GM12878 (cell line): ENCODE results near the gene CHST8. TPM values are rescaled to one million over a fixed set of nuclear protein-coding genes. Genes with fewer than 3 reads are reported as not detected.

Experiments used
- ATAC-seq: fragments of 200-7000 bp; cut with Tn5 transposase; 3 replicates; pipeline ENCODE4 v1.9.1; 2020; ENCODE audit warnings: mild to moderate bottlenecking, moderate library complexity
- BruUV-seq: library from RNA; stranded (reverse); fragments of 400-500 nt; replicated peaks from 2 replicates; lab custom pipeline; 2021; lab: Mats Ljungman, UMichigan
- CTCF ChIA-PET: fragments of 300-600 bp; sonication (Branson Sonifier 250); formaldehyde crosslinking; extraction: SDS; loops from one replicate; lab custom pipeline; 2021; ENCODE audit warnings: inconsistent platforms; lab: Yijun Ruan, JAX
- POLR2A ChIA-PET: fragments of 350-600 bp; formaldehyde crosslinking; extraction: SDS; loops from one replicate; lab custom pipeline; 2021; ENCODE audit warnings: inconsistent platforms; lab: Charles Lee
- RAD21 ChIA-PET: fragments of 300-600 bp; sonication (Branson Sonifier 250); formaldehyde crosslinking; loops from one replicate; lab custom pipeline; 2023; ENCODE audit warnings: antibody characterized with exemption; ENCODE audit not compliant: unreplicated experiment; lab: Charles Lee
- SMC1A ChIA-PET: fragments of 300-600 bp; sonication (Branson Sonifier 250); formaldehyde crosslinking; loops from one replicate; lab custom pipeline; 2023; ENCODE audit not compliant: unreplicated experiment, uncharacterized antibody; lab: Charles Lee
- DNase-seq: peaks from one replicate; pipeline ENCODE4 v3.0.0-alpha.2; 2011; ENCODE audit warnings: low read depth, low spot score
- FAIRE-seq: peaks from 3 replicates; lab custom pipeline; 2011; peaks lifted over from hg19 to GRCh38; lab: Jason Lieb, UNC
- H2AFZ ChIP-seq: 2 replicates; pipeline ENCODE4 v1.6.0; 2011; ENCODE audit warnings: low read depth, low read length, control low read depth; ENCODE audit not compliant: control insufficient read depth
- H3K27ac ChIP-seq: 2 replicates; pipeline ENCODE4 v1.5.1; 2011; ENCODE audit warnings: control low read depth; ENCODE audit not compliant: control insufficient read depth, insufficient read depth
- H3K27me3 ChIP-seq, 2 experiments: replicated peaks in 1 of 2; 2 replicates each; pipeline versions ENCODE4 v1.6.0 to v1.6.1; 2011; ENCODE audit warnings: low read length in 1 of 2; ENCODE audit not compliant: control insufficient read depth in 2 of 2, insufficient read depth in 2 of 2
- H3K36me3 ChIP-seq, 2 experiments: 2 replicates each; pipeline ENCODE4 v1.5.1; 2011; ENCODE audit warnings: low read length in 1 of 2; ENCODE audit not compliant: control insufficient read depth in 2 of 2, insufficient read depth in 2 of 2
- H3K4me1 ChIP-seq: 2 replicates; pipeline ENCODE4 v1.6.1; 2011; ENCODE audit warnings: mild to moderate bottlenecking, low read length, moderate library complexity, mixed read lengths; ENCODE audit not compliant: control insufficient read depth, insufficient read depth
- H3K4me2 ChIP-seq: 2 replicates; pipeline ENCODE4 v1.6.0; 2011; ENCODE audit warnings: control low read depth; ENCODE audit not compliant: control insufficient read depth, insufficient read depth
- H3K4me3 ChIP-seq: fragments of 200-600 bp; sonication (generic); 2 replicates; pipeline ENCODE4 v1.5.1; 2016
- H3K79me2 ChIP-seq: 2 replicates; pipeline ENCODE4 v1.6.0; 2011; ENCODE audit warnings: low read length; ENCODE audit not compliant: control insufficient read depth, insufficient read depth
- H3K9ac ChIP-seq: 2 replicates; pipeline ENCODE4 v1.8.0; 2011; ENCODE audit warnings: low read length, control low read depth, mixed read lengths; ENCODE audit not compliant: control insufficient read depth, insufficient read depth
- H3K9me3 ChIP-seq: replicated peaks from 3 replicates; pipeline ENCODE4 v1.5.1; 2011; ENCODE audit warnings: mild to moderate bottlenecking, low read length; ENCODE audit not compliant: control insufficient read depth, insufficient read depth
- H4K20me1 ChIP-seq: 2 replicates; pipeline ENCODE4 v1.6.0; 2011; ENCODE audit not compliant: control insufficient read depth, insufficient read depth
- ATF3 ChIP-seq: IDR thresholded peaks from 2 replicates; pipeline ENCODE4 v1.6.1; 2011; ENCODE audit warnings: low read depth, mild to moderate bottlenecking, low read length, moderate library complexity, borderline replicate concordance; ENCODE audit errors: extremely low read depth
- CBX3 ChIP-seq: fragments of 200-600 bp; sonication (generic); IDR thresholded peaks from 2 replicates; pipeline ENCODE4 v1.6.1; 2016; ENCODE audit warnings: low read depth, borderline replicate concordance
- IKZF1 ChIP-seq: fragments of 450-650 bp; conservative IDR thresholded peaks from 2 replicates; pipeline ENCODE4 v1.6.1; 2017; ENCODE audit warnings: antibody characterized with exemption, mild to moderate bottlenecking
- IRF4 ChIP-seq: IDR thresholded peaks from 2 replicates; pipeline ENCODE4 v1.6.1; 2011; ENCODE audit warnings: low read depth, low read length
- JUNB ChIP-seq: IDR thresholded peaks from 2 replicates; pipeline ENCODE4 v1.6.1; 2016; ENCODE audit warnings: antibody characterized with exemption, mild to moderate bottlenecking
- NFXL1 ChIP-seq: fragments of 450-650 bp; IDR thresholded peaks from 2 replicates; pipeline ENCODE4 v1.6.1; 2017; ENCODE audit warnings: antibody characterized with exemption, mild to moderate bottlenecking, borderline replicate concordance
- NFYB ChIP-seq: IDR thresholded peaks from 2 replicates; pipeline ENCODE4 v1.6.1; 2011; ENCODE audit warnings: low read depth, mild to moderate bottlenecking, low read length, improper control_type of control experiment, moderate library complexity; ENCODE audit not compliant: insufficient read depth
- POLR2AphosphoS5 ChIP-seq: IDR thresholded peaks from 2 replicates; pipeline ENCODE4 v1.6.1; 2011; ENCODE audit warnings: mild to moderate bottlenecking, low read length, inconsistent platforms
- SMAD5 ChIP-seq: IDR thresholded peaks from 2 replicates; pipeline ENCODE4 v1.6.1; 2016; ENCODE audit warnings: antibody characterized with exemption, low read depth
- SUZ12 ChIP-seq: fragments of 200-600 bp; sonication (generic); IDR thresholded peaks from one replicate; pipeline ENCODE4 v1.6.1; 2018; ENCODE audit warnings: antibody characterized with exemption, mild to moderate bottlenecking; ENCODE audit not compliant: unreplicated experiment
- TAF1 ChIP-seq: IDR thresholded peaks from 2 replicates; pipeline ENCODE4 v1.6.1; 2011; ENCODE audit warnings: mild to moderate bottlenecking, low read depth, low read length, borderline replicate concordance
- YY1 ChIP-seq: IDR thresholded peaks from 2 replicates; pipeline ENCODE4 v1.6.1; 2011; ENCODE audit warnings: low read depth, mild to moderate bottlenecking, low read length
- ZBTB33 ChIP-seq: fragments of 450-650 bp; IDR thresholded peaks from 2 replicates; pipeline ENCODE4 v1.6.1; 2017; ENCODE audit warnings: mild to moderate bottlenecking
- WGBS: methylation state at CpG from one replicate; pipeline ENCODE4 v1.1.6; 2016; ENCODE audit warnings: low lambda C conversion rate; ENCODE audit not compliant: insufficient replicate concordance, insufficient coverage; ENCODE audit errors: missing lambda C conversion rate; 5-methylcytosine and 5-hydroxymethylcytosine counted together
- in situ Hi-C: fragments of 300-500 bp; cut with MboI; formaldehyde crosslinking; loops from 9 replicates; pipeline ENCODE4 v1.14.3; 2018; ENCODE audit warnings: mixed read lengths
- intact Hi-C: fragments of 100-400 bp; cut with micrococcal nuclease; formaldehyde crosslinking; loops from one replicate; pipeline ENCODE4 v1.14.2; 2022; ENCODE audit not compliant: unreplicated experiment
- polyA plus RNA-seq, 11 experiments: library from polyadenylated mRNA; depleted of rRNA in 4 of 11; unstranded in 6 of 11; stranded (reverse) in 5 of 11; fragments of >200 nt; fragmentation: Nextera tagmentation in 4 of 11; fragmentation: Illumina TruSeq in 1 of 11; extraction: Ambion mirVana in 4 of 11; extraction: Trizol in 1 of 11; gene quantifications; 1 replicate in 1 of 11; 2 replicates in 10 of 11; pipeline versions ENCODE4 v1.2.1 to v1.2.3, GENCODE V29; 2011 to 2016; ENCODE audit warnings: inconsistent platforms in 2 of 11, missing spikeins in 2 of 11, low read depth in 1 of 11
- total RNA-seq, 4 experiments: library from RNA; depleted of rRNA in 3 of 4; stranded (reverse); fragments of >200 nt in 3 of 4; fragmentation: Illumina TruSeq in 1 of 4; extraction: Trizol in 1 of 4; gene quantifications; 2 replicates each; pipeline versions ENCODE4 v1.2.1 to v1.2.3, GENCODE V29; 2013 to 2021

Gene CHST8
- total and polyA plus RNA-seq, 10 of the 15 experiments (the other 5 are each of a cell fraction or from before 2014, with no cell fraction given): 0.06 TPM; not detected in 9

- H3K36me3 ChIP-seq: no peaks in the 10 kb centered on the region
- SMC1A ChIA-PET: no interaction called here
- H2AFZ ChIP-seq: no peak overlapping the region
- no peak overlapping the region for H3K4me3 ChIP-seq
- H3K9ac ChIP-seq: no peak overlapping the region
- TF ChIP-seq YY1 (no peak), NFXL1 (no peak), IKZF1 (no peak), IRF4 (no peak), POLR2AphosphoS5 (no peak), SUZ12 (no peak), ATF3 (no peak), CBX3 (no peak), NFYB (no peak), SMAD5 (no peak), ZBTB33 (no peak), JUNB (no peak), TAF1 (no peak)
- no peak overlapping the region for H3K4me2 ChIP-seq
- CTCF ChIA-PET: no interaction called here
- no peaks in the 10 kb centered on the region; a peak in 1 of 4 replicates for H3K27me3 ChIP-seq
- DNase-seq: no peak
- 9% methylated on average over 13 of the region's 14 CpGs for WGBS
- H4K20me1 ChIP-seq: no peaks in the 10 kb centered on the region
- no peaks in the 10 kb centered on the region for H3K79me2 ChIP-seq
- no TSS peak for BruUV-seq
- H3K9me3 ChIP-seq: no peaks in the 10 kb centered on the region
- POLR2A ChIA-PET: no interaction called here
- RAD21 ChIA-PET: no interaction called here
- in situ Hi-C loops (no loop called here), intact Hi-C loops (no loop called here)
- no peak for FAIRE-seq
- no peaks in the 10 kb centered on the region for H3K4me1 ChIP-seq
- H3K27ac ChIP-seq: no peak overlapping the region
- ATAC-seq: no peak
These were observed 77.1 kb downstream of the CHST8 start for GRCh38 chr19:33698576-33699435.
